T-helper 1 cell treated with Interleukin-12 subunit alpha and Interleukin-12 subunit beta and Interleukin-4 antibody, amounts not matched to agents 30 μg/mL and 1 μg/mL, for 36 hours (primary cell): ENCODE results near the gene DAO.
"Not testable (repeated sequence)": the region's sequence is repeated elsewhere in the genome, so short reads cannot be mapped to it uniquely, and the experiment has no call there.

Experiments used
- H3K27ac Mint-ChIP-seq: one replicate; pipeline ENCODE4 v1.8.0; 2021; ENCODE audit warnings: mild to moderate bottlenecking, mixed read lengths
- H3K27me3 Mint-ChIP-seq: one replicate; pipeline ENCODE4 v1.8.0; 2021; ENCODE audit warnings: low read depth, mixed read lengths
- H3K36me3 Mint-ChIP-seq: one replicate; pipeline ENCODE4 v1.8.0; 2021; ENCODE audit warnings: low read depth, mixed read lengths
- H3K4me1 Mint-ChIP-seq: one replicate; pipeline ENCODE4 v1.8.0; 2021; ENCODE audit warnings: low read depth, mixed read lengths
- H3K4me3 Mint-ChIP-seq: one replicate; pipeline ENCODE4 v1.8.0; 2021; ENCODE audit warnings: mild to moderate bottlenecking, moderate library complexity, mixed read lengths
- H3K9me3 Mint-ChIP-seq: one replicate; pipeline ENCODE4 v1.8.0; 2021; ENCODE audit warnings: mixed read lengths

The DAO gene

GRCh38 chr12:108855284-108856169, 24.4 kb upstream of the DAO start:
- peak overlapping the region; percentile 49 for H3K4me3 Mint-ChIP-seq
- peaks cover 6% of the 10 kb centered on the region for H3K9me3 Mint-ChIP-seq
- H3K36me3 Mint-ChIP-seq, result peaks cover 23% of the 10 kb centered on the region
- H3K27ac Mint-ChIP-seq, result peak overlapping the region; percentile 37
- peaks cover 8% of the 10 kb centered on the region for H3K27me3 Mint-ChIP-seq
- H3K4me1 Mint-ChIP-seq, result peaks cover 40% of the 10 kb centered on the region

- H3K4me1 Mint-ChIP-seq, result peaks cover 41% of the 10 kb centered on the region
- H3K36me3 Mint-ChIP-seq, result peaks cover 23% of the 10 kb centered on the region
Observed at GRCh38 chr12:108856170-108856427, 23.8 kb upstream of the DAO start.

GRCh38 chr12:108856428-108857157, 23.3 kb upstream of the DAO start:
- peaks cover 6% of the 10 kb centered on the region for H3K9me3 Mint-ChIP-seq
- peaks cover 8% of the 10 kb centered on the region for H3K27me3 Mint-ChIP-seq
- H3K4me1 Mint-ChIP-seq, result peaks cover 40% of the 10 kb centered on the region
- H3K27ac Mint-ChIP-seq, result peak overlapping the region; percentile 82
- peaks cover 20% of the 10 kb centered on the region for H3K36me3 Mint-ChIP-seq
- peak overlapping the region; percentile 84 for H3K4me3 Mint-ChIP-seq

More at GRCh38 chr12:108856170-108856427, 23.8 kb upstream of the DAO start:
- Mint-ChIP-seq H3K27ac (peak overlapping the region; percentile 82), H3K27me3 (peaks cover 8% of the 10 kb centered on the region), H3K4me3 (peak overlapping the region; percentile 84), H3K9me3 (peaks cover 6% of the 10 kb centered on the region)

- peak overlapping the region; percentile 82 for H3K27ac Mint-ChIP-seq
- peaks cover 38% of the 10 kb centered on the region for H3K4me1 Mint-ChIP-seq
- H3K36me3 Mint-ChIP-seq, result peaks cover 19% of the 10 kb centered on the region
- peak overlapping the region; percentile 84 for H3K4me3 Mint-ChIP-seq
- peaks cover 8% of the 10 kb centered on the region for H3K27me3 Mint-ChIP-seq
- H3K9me3 Mint-ChIP-seq, result peaks cover 6% of the 10 kb centered on the region
Observed at GRCh38 chr12:108857158-108857407, 22.8 kb upstream of the DAO start.

- H3K36me3 Mint-ChIP-seq, result peaks cover 14% of the 10 kb centered on the region
- peak overlapping the region; percentile 84 for H3K27ac Mint-ChIP-seq
- peak overlapping the region; percentile 78 for H3K4me3 Mint-ChIP-seq
- peaks cover 36% of the 10 kb centered on the region for H3K4me1 Mint-ChIP-seq
- peaks cover 6% of the 10 kb centered on the region for H3K9me3 Mint-ChIP-seq
- H3K27me3 Mint-ChIP-seq, result peaks cover 11% of the 10 kb centered on the region
Observed at GRCh38 chr12:108858311-108859074, 21.4 kb upstream of the DAO start.

- H3K36me3 Mint-ChIP-seq, H3K27ac Mint-ChIP-seq, H3K9me3 Mint-ChIP-seq: not testable (repeated sequence)
- Mint-ChIP-seq H3K4me1 (peaks cover 30% of the 10 kb centered on the region), H3K4me3 (peak overlapping the region; percentile 78), H3K27me3 (peaks cover 11% of the 10 kb centered on the region)
Observed at GRCh38 chr12:108859141-108859922, 20.6 kb upstream of the DAO start.

GRCh38 chr12:108859923-108860291, 20.0 kb upstream of the DAO start:
- Mint-ChIP-seq H3K36me3 (peaks cover 6% of the 10 kb centered on the region), H3K27me3 (peaks cover 11% of the 10 kb centered on the region), H3K4me1 (peaks cover 27% of the 10 kb centered on the region), H3K4me3 (no peak overlapping the region), H3K9me3 (peaks cover 4% of the 10 kb centered on the region), H3K27ac (no peak overlapping the region)

- H3K4me3 Mint-ChIP-seq, result no peak overlapping the region
- H3K36me3 Mint-ChIP-seq, result peaks cover 3% of the 10 kb centered on the region
- H3K9me3 Mint-ChIP-seq, result no peaks in the 10 kb centered on the region
- H3K27me3 Mint-ChIP-seq, result peaks cover 11% of the 10 kb centered on the region
- no peak overlapping the region for H3K27ac Mint-ChIP-seq
- peaks cover 25% of the 10 kb centered on the region for H3K4me1 Mint-ChIP-seq
Observed at GRCh38 chr12:108860443-108860842, 19.4 kb upstream of the DAO start.

GRCh38 chr12:108861878-108862587, 17.9 kb upstream of the DAO start:
- no peaks in the 10 kb centered on the region for H3K36me3 Mint-ChIP-seq
- peaks cover 11% of the 10 kb centered on the region for H3K27me3 Mint-ChIP-seq
- peaks cover 14% of the 10 kb centered on the region for H3K4me1 Mint-ChIP-seq
- no peak overlapping the region for H3K4me3 Mint-ChIP-seq
- no peak overlapping the region for H3K27ac Mint-ChIP-seq
- no peaks in the 10 kb centered on the region for H3K9me3 Mint-ChIP-seq

- no peak overlapping the region for H3K27ac Mint-ChIP-seq
- no peak overlapping the region for H3K4me3 Mint-ChIP-seq
- H3K4me1 Mint-ChIP-seq, result peaks cover 14% of the 10 kb centered on the region
- peaks cover 11% of the 10 kb centered on the region for H3K27me3 Mint-ChIP-seq
- no peaks in the 10 kb centered on the region for H3K9me3 Mint-ChIP-seq
- H3K36me3 Mint-ChIP-seq, result no peaks in the 10 kb centered on the region
Observed at GRCh38 chr12:108862588-108862959, 17.3 kb upstream of the DAO start.

GRCh38 chr12:108865169-108865568, 14.7 kb upstream of the DAO start:
- no peak overlapping the region for H3K4me3 Mint-ChIP-seq
- no peaks in the 10 kb centered on the region for H3K36me3 Mint-ChIP-seq
- H3K4me1 Mint-ChIP-seq, result peaks cover 2% of the 10 kb centered on the region
- no peaks in the 10 kb centered on the region for H3K9me3 Mint-ChIP-seq
- peaks cover 3% of the 10 kb centered on the region for H3K27me3 Mint-ChIP-seq
- H3K27ac Mint-ChIP-seq, result no peak overlapping the region

GRCh38 chr12:108866083-108866482, 13.8 kb upstream of the DAO start:
- H3K4me3 Mint-ChIP-seq, H3K4me1 Mint-ChIP-seq, H3K36me3 Mint-ChIP-seq, H3K27ac Mint-ChIP-seq, H3K9me3 Mint-ChIP-seq, H3K27me3 Mint-ChIP-seq: not testable (repeated sequence)

- Mint-ChIP-seq H3K9me3 (no peaks in the 10 kb centered on the region), H3K36me3 (no peaks in the 10 kb centered on the region), H3K4me1 (peaks cover 4% of the 10 kb centered on the region), H3K27ac (no peak overlapping the region), H3K4me3 (no peak overlapping the region), H3K27me3 (no peaks in the 10 kb centered on the region)
Observed at GRCh38 chr12:108868781-108869180, 11.1 kb upstream of the DAO start.

- Mint-ChIP-seq H3K4me1 (peaks cover 8% of the 10 kb centered on the region), H3K9me3 (peaks cover 7% of the 10 kb centered on the region), H3K36me3 (no peaks in the 10 kb centered on the region), H3K27me3 (no peaks in the 10 kb centered on the region), H3K4me3 (no peak overlapping the region), H3K27ac (no peak overlapping the region)
Observed at GRCh38 chr12:108875280-108875679, 4.6 kb upstream of the DAO start.
